SJSA1 (cell line): ENCODE data around the gene GPAT2. TPM values are rescaled to one million over a fixed set of nuclear protein-coding genes. Genes with fewer than 3 reads are reported as not detected.
"Not testable (repeated sequence)": the region's sequence is repeated elsewhere in the genome, so short reads cannot be mapped to it uniquely, and the experiment has no call there.

Experiments
- DNase-seq, 2 experiments: peaks; one replicate each; pipeline ENCODE4 v3.0.0-alpha.2; 2015 to 2020; ENCODE audit warnings: low spot score in 2 of 2, low read depth in 1 of 2
- H3K27ac ChIP-seq: fragments of 250-450 bp; sonication (Bioruptor Pico); 2 replicates; pipeline ENCODE4 v1.5.1; 2020; ENCODE audit warnings: mild to moderate bottlenecking, moderate library complexity
- H3K27me3 ChIP-seq: fragments of 250-450 bp; sonication (Bioruptor Pico); replicated peaks from 2 replicates; pipeline ENCODE4 v1.5.1; 2020; ENCODE audit warnings: mild to moderate bottlenecking, moderate library complexity
- H3K36me3 ChIP-seq: fragments of 250-450 bp; sonication (Bioruptor Pico); 2 replicates; pipeline ENCODE4 v1.5.1; 2020; ENCODE audit warnings: mild to moderate bottlenecking
- H3K4me1 ChIP-seq: fragments of 250-450 bp; sonication (Bioruptor Pico); replicated peaks from 2 replicates; pipeline ENCODE4 v1.6.1; 2021; ENCODE audit warnings: mild to moderate bottlenecking
- H3K4me3 ChIP-seq: fragments of 250-450 bp; sonication (Bioruptor Pico); 2 replicates; pipeline ENCODE4 v1.5.1; 2020; ENCODE audit warnings: mild to moderate bottlenecking
- H3K9me3 ChIP-seq: fragments of 250-450 bp; sonication (Bioruptor Pico); replicated peaks from 2 replicates; pipeline ENCODE4 v1.5.1; 2020; ENCODE audit warnings: mild to moderate bottlenecking
- total RNA-seq: library from RNA; depleted of rRNA; stranded (reverse); fragments of >200 nt; shearing (Covaris generic); gene quantifications from 2 replicates; pipeline ENCODE4 v1.2.3, GENCODE V29; 2014

Gene GPAT2
- total RNA-seq, 1 experiment from 2014 or later = not detected

- H3K4me3 ChIP-seq, H3K36me3 ChIP-seq, H3K9me3 ChIP-seq, H3K4me1 ChIP-seq, DNase-seq, H3K27me3 ChIP-seq, H3K27ac ChIP-seq: not testable (repeated sequence)
Observed at GRCh38 chr2:96059443-96059842, 24.7 kb upstream of the GPAT2 start.

GRCh38 chr2:96055830-96056229, 21.1 kb upstream of the GPAT2 start:
- H3K27me3 ChIP-seq, H3K27ac ChIP-seq, DNase-seq, H3K4me1 ChIP-seq, H3K4me3 ChIP-seq, H3K9me3 ChIP-seq, H3K36me3 ChIP-seq: not testable (repeated sequence)

- H3K36me3 ChIP-seq, H3K4me3 ChIP-seq, H3K4me1 ChIP-seq, H3K27me3 ChIP-seq, DNase-seq, H3K9me3 ChIP-seq, H3K27ac ChIP-seq: not testable (repeated sequence)
Observed at GRCh38 chr2:96054537-96054936, 19.8 kb upstream of the GPAT2 start.

DNA sequence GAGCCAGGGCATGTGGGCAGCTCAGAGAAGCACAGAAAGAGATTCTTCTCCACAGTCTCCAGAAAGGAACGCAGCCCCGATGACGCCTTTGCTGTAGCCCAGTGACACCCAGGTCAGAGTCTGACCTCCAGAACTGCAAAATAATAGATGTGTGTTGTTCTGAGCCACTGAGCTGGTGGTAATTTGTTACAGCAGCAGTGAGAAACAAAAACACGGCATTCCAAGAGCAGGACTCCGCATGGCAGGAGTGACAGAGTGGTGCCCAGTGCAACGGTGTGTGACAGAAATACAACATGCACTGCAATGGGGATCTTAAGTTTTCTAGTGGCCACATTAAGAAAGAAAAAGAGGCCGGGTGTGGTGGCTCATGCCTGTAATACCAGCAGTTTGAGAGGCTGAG, 18.7 kb upstream of the GPAT2 start:
- H3K36me3 ChIP-seq, H3K4me1 ChIP-seq, H3K9me3 ChIP-seq, DNase-seq, H3K4me3 ChIP-seq, H3K27me3 ChIP-seq, H3K27ac ChIP-seq: not testable (repeated sequence)

- not testable (repeated sequence) for H3K4me1 ChIP-seq, H3K9me3 ChIP-seq, H3K27me3 ChIP-seq, H3K27ac ChIP-seq, H3K4me3 ChIP-seq, DNase-seq, H3K36me3 ChIP-seq
Observed at GRCh38 chr2:96052632-96053031, 17.9 kb upstream of the GPAT2 start.

DNA sequence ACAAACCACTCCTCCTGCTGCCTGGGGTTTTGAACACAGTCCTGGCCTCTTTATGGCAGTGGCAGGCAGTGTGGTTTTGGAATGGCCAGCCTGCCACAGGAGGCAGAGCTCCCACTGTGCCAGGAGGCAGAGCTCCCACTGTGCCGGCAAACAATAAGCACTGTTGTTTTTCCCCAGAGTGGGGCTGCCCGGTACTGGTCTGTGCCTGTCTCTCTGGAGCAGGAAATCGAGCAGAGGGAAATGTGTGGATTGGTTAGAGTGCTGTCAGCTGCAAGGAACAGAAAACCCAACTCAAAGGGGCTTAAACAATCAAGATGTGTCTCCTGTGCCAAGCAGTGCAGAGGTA, 15.2 kb upstream of the GPAT2 start:
- not testable (repeated sequence) for H3K4me3 ChIP-seq, H3K36me3 ChIP-seq, H3K27ac ChIP-seq, H3K4me1 ChIP-seq, H3K27me3 ChIP-seq, DNase-seq, H3K9me3 ChIP-seq

DNA sequence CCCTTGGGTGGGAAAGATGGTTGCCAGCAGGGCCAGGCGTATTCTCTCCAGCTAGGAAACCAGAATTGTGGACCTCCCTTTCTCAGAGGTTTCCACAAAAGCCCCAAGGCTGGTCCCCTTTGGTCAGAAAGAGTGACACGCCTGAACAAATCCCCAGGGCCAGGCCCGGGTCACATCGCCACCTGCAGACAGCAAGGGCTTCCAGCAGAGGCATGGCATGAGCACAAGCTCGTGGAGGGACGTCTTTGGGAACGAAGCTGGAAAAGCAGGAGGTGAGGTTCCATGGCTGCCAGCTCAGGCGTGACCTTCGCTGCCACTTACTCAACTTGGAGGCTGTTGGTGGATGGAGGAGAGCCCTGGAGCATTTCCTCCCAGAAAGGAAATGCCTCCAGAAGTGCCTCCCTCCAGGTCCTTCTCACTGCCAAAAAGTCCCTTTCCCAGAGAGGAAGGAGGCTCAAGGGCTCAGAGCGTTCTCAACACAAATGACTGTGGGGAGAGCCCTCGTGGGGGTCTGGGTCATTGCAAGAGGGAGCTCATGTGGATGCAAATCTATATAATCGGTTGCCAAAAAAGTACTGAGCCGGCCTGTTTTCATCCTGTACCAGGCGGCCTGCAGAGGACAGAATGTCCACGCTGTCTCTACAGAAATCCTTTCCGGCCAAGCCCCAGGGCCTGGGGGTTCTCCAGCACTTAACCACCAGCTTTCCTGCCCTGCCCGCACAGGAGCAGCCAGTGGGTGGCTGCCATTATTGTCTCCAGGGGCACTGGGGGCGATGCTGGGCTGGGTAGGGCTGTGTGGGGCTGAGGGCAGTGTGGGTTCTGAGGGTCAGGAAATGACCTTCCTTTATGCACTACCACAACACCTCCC, 14.6 kb upstream of the GPAT2 start:
- not testable (repeated sequence) for H3K27ac ChIP-seq

DNA sequence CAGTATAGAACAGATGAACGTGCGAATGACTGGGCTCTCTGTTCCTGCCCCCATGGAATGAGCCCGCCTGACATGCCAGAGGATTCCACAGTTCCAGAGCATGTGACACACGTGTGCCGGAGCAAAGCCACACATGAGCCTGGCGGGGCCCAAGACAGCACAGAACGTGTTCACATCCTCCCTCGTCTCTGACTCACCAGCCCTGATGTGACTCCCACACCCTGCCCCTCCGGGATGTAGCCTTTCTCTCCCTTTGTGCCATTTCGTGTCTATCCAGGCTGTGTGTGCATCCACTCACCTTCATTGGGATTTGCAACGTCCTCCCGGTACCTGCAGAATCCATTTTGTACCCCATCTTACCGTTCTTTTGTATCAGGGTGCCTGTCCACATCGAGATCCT, 838 bp upstream of the GPAT2 start:
- not testable (repeated sequence) for H3K9me3 ChIP-seq, H3K4me3 ChIP-seq, H3K4me1 ChIP-seq, DNase-seq, H3K27ac ChIP-seq, H3K36me3 ChIP-seq, H3K27me3 ChIP-seq

More for the DNA sequence above, 14.6 kb upstream of the GPAT2 start:
- H3K9me3 ChIP-seq, DNase-seq, H3K4me3 ChIP-seq, H3K4me1 ChIP-seq, H3K27me3 ChIP-seq, H3K36me3 ChIP-seq: not testable (repeated sequence)

DNA sequence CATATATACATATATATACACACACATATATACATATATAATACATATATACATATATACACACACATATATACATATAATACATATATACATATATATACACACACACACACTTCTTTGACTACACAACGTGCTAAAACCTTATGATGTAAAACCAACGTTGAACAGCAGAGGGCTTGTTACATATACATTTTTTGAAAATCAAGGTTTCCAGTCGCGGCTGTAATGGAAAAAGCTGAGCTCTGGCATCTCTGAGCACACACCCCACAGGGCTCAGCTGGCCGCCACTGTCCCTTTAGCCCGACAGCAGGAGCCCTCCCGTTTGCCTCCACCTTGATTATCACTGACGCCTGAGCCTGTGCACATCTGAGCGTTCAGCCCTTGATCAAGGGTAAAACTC, 719 bp downstream of the GPAT2 start:
- H3K27me3 ChIP-seq, H3K36me3 ChIP-seq, H3K4me3 ChIP-seq, DNase-seq, H3K9me3 ChIP-seq, H3K4me1 ChIP-seq, H3K27ac ChIP-seq: not testable (repeated sequence)

DNA sequence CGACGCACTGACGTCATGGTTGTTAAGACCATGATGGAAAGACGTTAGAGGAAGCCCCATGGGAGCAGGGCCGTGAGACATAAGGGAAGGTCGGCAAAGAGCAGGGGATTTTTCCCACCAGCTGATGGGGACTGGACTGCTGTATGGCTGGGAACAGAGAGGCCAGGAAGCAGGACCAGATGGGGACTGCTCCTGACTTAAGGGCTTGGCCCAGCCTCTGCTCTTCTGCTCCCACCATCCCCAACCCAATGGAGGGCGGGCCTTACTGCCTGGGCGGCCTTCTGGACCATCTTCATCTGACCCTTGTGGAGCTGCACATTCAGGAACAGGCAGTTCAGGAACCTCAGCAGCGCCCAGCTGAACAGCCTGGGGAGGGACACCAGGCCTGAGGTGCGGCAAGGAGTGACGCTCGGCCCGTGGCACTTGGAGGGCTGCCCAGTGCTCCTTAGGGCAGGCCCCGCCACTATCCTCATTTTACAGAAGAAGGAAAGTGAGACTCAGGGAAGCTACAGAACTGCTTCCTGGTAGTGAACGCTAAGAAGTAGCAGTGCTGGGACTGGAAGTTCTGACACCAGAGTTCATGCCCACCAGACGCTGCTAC, 6.9 kb downstream of the GPAT2 start:
- DNase-seq, H3K4me1 ChIP-seq, H3K27ac ChIP-seq, H3K4me3 ChIP-seq, H3K27me3 ChIP-seq, H3K9me3 ChIP-seq, H3K36me3 ChIP-seq: not testable (repeated sequence)

- DNase-seq, H3K27ac ChIP-seq: not testable (repeated sequence)
Observed at GRCh38 chr2:96025755-96026154, 9.0 kb downstream of the GPAT2 start.

DNA sequence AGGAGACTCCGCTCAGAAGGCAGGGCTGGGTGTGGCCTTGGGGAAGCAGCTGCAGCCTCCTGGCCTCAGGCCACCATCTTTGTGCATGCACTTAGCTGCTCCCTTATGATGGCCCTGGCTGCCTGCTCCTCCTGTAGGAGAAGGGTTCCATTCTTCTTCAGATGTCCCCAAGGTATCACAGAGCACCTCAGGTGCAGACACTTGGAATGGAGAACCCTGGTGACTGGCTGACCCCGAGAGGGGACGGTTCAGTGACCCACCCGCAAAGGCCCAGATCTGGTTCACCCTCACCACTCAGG, 9.6 kb downstream of the GPAT2 start:
- H3K36me3 ChIP-seq = no peaks in the 10 kb centered on the region
- no peaks in the 10 kb centered on the region for H3K9me3 ChIP-seq
- no peaks in the 10 kb centered on the region for H3K4me1 ChIP-seq
- H3K27me3 ChIP-seq = no peaks in the 10 kb centered on the region
- H3K4me3 ChIP-seq = no peak overlapping the region
- DNase-seq = no peak
- H3K27ac ChIP-seq = no peak overlapping the region

More at GRCh38 chr2:96025755-96026154, 9.0 kb downstream of the GPAT2 start:
- not testable (repeated sequence) for H3K4me1 ChIP-seq, H3K9me3 ChIP-seq, H3K4me3 ChIP-seq, H3K36me3 ChIP-seq, H3K27me3 ChIP-seq

DNA sequence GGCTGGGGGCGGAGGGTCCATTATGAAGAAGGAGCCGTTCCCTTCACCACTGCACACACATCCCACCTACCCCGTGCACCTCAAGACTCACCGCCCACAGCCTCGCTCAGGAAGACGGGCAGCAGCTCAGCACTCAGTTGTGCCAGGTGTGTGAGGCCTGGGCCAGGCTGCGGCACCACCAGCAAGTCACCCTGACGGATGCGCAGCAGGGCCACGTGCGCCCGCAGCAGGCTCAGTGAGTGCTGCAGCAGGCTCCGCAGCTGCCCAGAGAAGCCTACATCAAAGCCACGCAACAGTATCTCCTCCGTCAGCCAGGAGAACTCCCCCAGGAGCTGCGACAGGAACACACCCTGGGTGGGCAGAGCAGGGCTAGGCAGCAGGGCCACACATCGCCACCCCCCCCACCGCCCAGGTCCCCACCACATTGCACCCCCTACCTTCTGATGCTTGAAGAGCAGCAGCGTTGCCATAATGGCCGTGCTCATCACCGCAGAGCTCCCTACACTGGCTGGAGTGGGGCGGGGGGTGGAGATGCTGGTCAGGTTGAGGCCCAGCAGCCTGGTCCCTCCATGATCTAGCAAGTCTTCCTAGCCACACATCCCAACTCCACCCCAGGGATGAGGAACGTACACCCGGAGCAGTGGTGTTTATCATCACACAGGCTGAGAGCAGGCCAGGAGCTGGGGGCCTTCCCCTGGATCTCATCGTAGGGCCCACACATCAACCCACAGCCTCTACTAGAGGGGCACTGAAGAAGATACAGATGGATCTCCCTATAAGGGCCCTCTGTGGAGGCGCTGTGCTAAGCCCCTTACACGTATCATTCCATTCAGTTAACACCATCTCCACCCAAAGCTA, 10.2 kb downstream of the GPAT2 start:
- Histone ChIP-seq H3K27me3 (no peaks in the 10 kb centered on the region), H3K9me3 (no peaks in the 10 kb centered on the region), H3K4me1 (peaks cover 2% of the 10 kb centered on the region), H3K36me3 (no peaks in the 10 kb centered on the region), H3K27ac (no peak overlapping the region), H3K4me3 (no peak overlapping the region)
- no peak for DNase-seq

GRCh38 chr2:96023701-96024100, 11.0 kb downstream of the GPAT2 start:
- not testable (repeated sequence) for H3K27ac ChIP-seq, H3K36me3 ChIP-seq, H3K9me3 ChIP-seq, DNase-seq, H3K4me3 ChIP-seq, H3K4me1 ChIP-seq, H3K27me3 ChIP-seq
